HEK293T (cell line): ENCODE results near the gene KLHL30.

ENCODE experiments used
- BHLHE40 ChIP-seq: fragments of 450-650 bp; IDR thresholded peaks from 2 replicates; pipeline ENCODE4 v1.6.1; 2016; ENCODE audit warnings: mild to moderate bottlenecking, moderate library complexity, borderline replicate concordance
- CTBP1 ChIP-seq: fragments of 450-650 bp; IDR thresholded peaks from 2 replicates; pipeline ENCODE4 v1.6.1; 2016; ENCODE audit warnings: borderline replicate concordance
- FOXA1 ChIP-seq: fragments of 450-650 bp; IDR thresholded peaks from 2 replicates; pipeline ENCODE4 v1.6.1; 2016; ENCODE audit warnings: mild to moderate bottlenecking
- SP1 ChIP-seq: fragments of 450-650 bp; IDR thresholded peaks from 2 replicates; pipeline ENCODE4 v1.6.1; 2017
- SUZ12 ChIP-seq: fragments of 450-650 bp; IDR thresholded peaks from 2 replicates; pipeline ENCODE4 v1.6.1; 2016; ENCODE audit warnings: mild to moderate bottlenecking
- TARDBP ChIP-seq: fragments of 450-650 bp; IDR thresholded peaks from 2 replicates; pipeline ENCODE4 v1.6.1; 2016
- ZNF384 ChIP-seq: fragments of 450-650 bp; IDR thresholded peaks from 2 replicates; pipeline ENCODE4 v1.6.1; 2016

DNA sequence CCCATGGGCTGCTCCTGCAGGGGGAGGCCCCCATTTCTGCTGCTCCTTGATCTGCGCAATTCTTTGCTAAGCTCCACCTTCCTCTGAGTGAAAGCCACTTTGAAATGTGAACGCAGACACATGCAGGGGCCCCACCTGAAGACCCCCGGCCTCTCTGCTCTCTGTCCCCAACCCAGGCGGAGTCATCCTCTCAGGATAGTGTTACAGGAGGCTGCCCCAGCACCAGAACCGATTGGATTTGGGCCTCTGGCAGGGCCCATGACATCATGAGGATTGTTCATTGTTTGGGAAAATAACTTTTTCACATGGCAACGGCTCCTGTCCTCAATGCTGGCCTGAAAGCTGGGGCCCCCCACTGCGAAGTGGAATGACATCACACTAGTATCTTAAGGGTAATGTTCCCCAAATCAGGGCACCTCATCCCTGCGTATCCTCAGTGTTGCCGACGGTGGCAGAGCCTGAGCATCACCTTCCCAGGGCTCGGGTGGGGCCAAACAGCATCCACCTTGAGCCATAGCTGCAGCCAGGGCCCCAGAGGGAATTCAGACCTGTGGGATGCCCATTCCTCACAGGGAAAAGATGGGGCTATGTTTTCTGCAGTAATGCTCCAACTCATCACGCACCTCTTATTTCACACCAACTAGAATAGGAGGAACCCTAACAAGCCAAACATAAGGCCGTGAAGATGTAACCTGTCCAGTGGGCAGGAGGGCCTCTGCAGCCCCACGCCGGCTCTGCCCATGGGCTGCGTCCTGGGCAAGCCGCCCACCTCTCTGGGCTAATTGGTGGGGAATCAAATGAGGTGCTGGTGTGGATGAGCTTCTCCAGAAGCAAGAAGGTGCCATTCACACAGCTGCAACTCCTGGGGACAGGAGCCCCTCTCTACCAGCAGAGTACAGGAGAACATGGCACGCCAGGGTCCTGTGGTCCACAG is 17.6 kb downstream of the KLHL30 start:
- TF ChIP-seq FOXA1 (no peak), SP1 (no peak), TARDBP (no peak), SUZ12 (no peak), BHLHE40 (no peak), CTBP1 (no peak), ZNF384 (no peak)
